ENCODE measurements around the gene CYTH1.
A peak's percentile ranks its signal among the peaks of the same experiment; 100 is the strongest.

Gene CYTH1

GRCh38 chr17:78716814-78717393 lies 65.2 kb downstream of the CYTH1 start:
- Histone ChIP-seq H3K4me3 (ENCODE audit: low read depth, low read length) (peak overlapping the region; percentile 13), H3K27ac (ENCODE audit: extremely low read depth, low read depth, low read length) (no peak overlapping the region; the same call in 1 of the 2 replicates), H3K4me1 (ENCODE audit: control insufficient read depth, insufficient read depth, low read length) (peaks cover 40% of the 10 kb centered on the region), H3K36me3 (ENCODE audit: control insufficient read depth in 2 of 2, insufficient read depth in 1 of 2, low read length in 2 of 2) (no peaks in the 10 kb centered on the region), H3K9me3 (ENCODE audit: control insufficient read depth, insufficient read depth, low read depth, low read length) (no peaks in the 10 kb centered on the region)
- TF ChIP-seq YY1 (tag by site-specific recombination; IDR thresholded peaks at IDR 0.05) (peak; percentile 63; the same call in 1 of the 2 replicates), FEZF1 (tag by site-specific recombination; IDR thresholded peaks at IDR 0.05) (peak; percentile 92), ZNF600 (tag by site-specific recombination; IDR thresholded peaks at IDR 0.05) (peak; percentile 43), ZNF335 (tag by site-specific recombination; conservative IDR thresholded peaks at IDR 0.05) (peak; percentile 46), HIC1 (tag by site-specific recombination; IDR thresholded peaks at IDR 0.05) (peak; percentile 75), ZBTB20 (tag by site-specific recombination; IDR thresholded peaks at IDR 0.05) (peak; percentile 38; the same call in 1 of the 2 replicates), HOXC10 (CRISPR knock-in tag; IDR thresholded peaks at IDR 0.05) (no peak), ZNF350 (tag by site-specific recombination; IDR thresholded peaks at IDR 0.05) (no peak), ZBTB48 (tag by site-specific recombination; IDR thresholded peaks at IDR 0.05) (peak; percentile 59; the same call in 1 of the 2 replicates), ZNF341 (tag by site-specific recombination; IDR thresholded peaks at IDR 0.05; ENCODE audit: low read depth) (peak; percentile 87), YY2 (tag by site-specific recombination; IDR thresholded peaks at IDR 0.05) (peak; percentile 82), ZNF549 (tag by site-specific recombination; IDR thresholded peaks at IDR 0.05) (no peak), CTCF (tag by site-specific recombination; IDR thresholded peaks at IDR 0.05) (peak; percentile 70)
- ChIA-PET POLR2A (interaction anchor here (0.6 to 2.3 kb wide), 3 partner anchors 8 to 20 kb away, joined by 3 to 6 read pairs (median 4); no protein-coding TSS in a partner anchor), CTCF (interaction anchor here (0.6 to 3.7 kb wide), 13 partner anchors 9 to 257 kb away, joined by 3 to 33 read pairs (median 3); no protein-coding TSS in a partner anchor)

- TF ChIP-seq ZNF157 (tag by site-specific recombination; IDR thresholded peaks at IDR 0.05) (no peak), ZNF791 (tag by site-specific recombination; IDR thresholded peaks at IDR 0.05) (no peak), ZNF704 (tag by site-specific recombination; IDR thresholded peaks at IDR 0.05) (no peak), ZNF274 (IDR thresholded peaks at IDR 0.05; ENCODE audit: low read length) (no peak), ZNF274 (tag by site-specific recombination; IDR thresholded peaks at IDR 0.05; ENCODE audit: borderline replicate concordance) (no peak), SP2 (tag by site-specific recombination; IDR thresholded peaks at IDR 0.05) (no peak), OSR2 (tag by site-specific recombination; IDR thresholded peaks at IDR 0.05) (no peak), ZNF701 (tag by site-specific recombination; IDR thresholded peaks at IDR 0.05) (no peak)
- no peak overlapping the region for H3K4me3 ChIP-seq (ENCODE audit: low read depth, low read length)
- H3K9me3 ChIP-seq (ENCODE audit: control insufficient read depth, insufficient read depth, low read depth, low read length), result no peaks in the 10 kb centered on the region
- no peaks in the 10 kb centered on the region for H3K36me3 ChIP-seq (ENCODE audit: control insufficient read depth in 2 of 2, insufficient read depth in 1 of 2, low read length in 2 of 2)
- no peak overlapping the region for H3K27ac ChIP-seq (ENCODE audit: extremely low read depth, low read depth, low read length)
- ChIA-PET POLR2A (interaction anchor here (2.3 kb wide), 1 partner anchor 21 kb away, joined by 6 read pairs; no protein-coding TSS in a partner anchor), CTCF (interaction anchor here (0.6 to 3.7 kb wide), 10 partner anchors 8 to 428 kb away, joined by 3 to 33 read pairs (median 4); no protein-coding TSS in a partner anchor)
- peaks cover 40% of the 10 kb centered on the region for H3K4me1 ChIP-seq (ENCODE audit: control insufficient read depth, insufficient read depth, low read length)
Observed at GRCh38 chr17:78716292-78716691, 65.8 kb downstream of the CYTH1 start.

All from HEK293 (cell line).